Heart right ventricle (tissue), 16 donors: Measurements from ENCODE around the gene TBC1D8. TPM values are rescaled to one million over a fixed set of nuclear protein-coding genes. Genes with fewer than 3 reads are reported as not detected.

ENCODE experiments used
- ATAC-seq, 8 donors: fragments of 200-7000 bp; cut with Tn5 transposase; one replicate each; pipeline ENCODE4 v1.9.1; 2020; ENCODE audit warnings: mild to moderate bottlenecking in 8 of 8, moderate library complexity in 8 of 8, moderate number of reproducible peaks in 1 of 8
- DNase-seq, 2 donors: peaks; one replicate each; pipeline ENCODE4 v3.0.0-alpha.2; 2020
- H3K27ac ChIP-seq, 10 donors: fragments of 200-600 bp; sonication (generic) in 2 of 10; one replicate each; pipeline versions ENCODE4 v1.5.0 to v1.8.0; 2020 to 2022; ENCODE audit warnings: mild to moderate bottlenecking in 3 of 10
- H3K27me3 ChIP-seq, 7 donors: fragments of 200-600 bp; one replicate each; pipeline ENCODE4 v1.8.0; 2021 to 2022; ENCODE audit warnings: mild to moderate bottlenecking in 2 of 7
- H3K36me3 ChIP-seq, 9 donors: fragments of 200-600 bp; sonication (generic) in 1 of 9; one replicate each; pipeline versions ENCODE4 v1.5.0 to v1.8.0; 2020 to 2022; ENCODE audit warnings: mild to moderate bottlenecking in 2 of 9
- H3K4me1 ChIP-seq, 9 donors: fragments of 200-600 bp; sonication (generic) in 1 of 9; one replicate each; pipeline versions ENCODE4 v1.5.0 to v1.8.0; 2020 to 2022; ENCODE audit warnings: mild to moderate bottlenecking in 4 of 9
- H3K4me3 ChIP-seq, 10 donors: fragments of 200-600 bp; sonication (generic) in 2 of 10; one replicate each; pipeline versions ENCODE4 v1.5.0 to v1.8.0; 2020 to 2022; ENCODE audit warnings: mild to moderate bottlenecking in 7 of 10, moderate library complexity in 2 of 10
- H3K9me3 ChIP-seq, 11 donors: fragments of 200-600 bp in 10 of 11; sonication (generic) in 2 of 11; one replicate each; pipeline versions ENCODE4 v1.5.0 to v1.8.0; 2013 to 2022; ENCODE audit warnings: mild to moderate bottlenecking in 2 of 11, control low read depth in 1 of 11, moderate library complexity in 1 of 11
- CTCF ChIP-seq, 9 donors: fragments of 200-600 bp; sonication (generic) in 2 of 9; IDR thresholded peaks; one replicate each; pipeline versions ENCODE4 v1.5.0 to v1.8.0; 2021 to 2022; ENCODE audit warnings: antibody characterized with exemption in 9 of 9, mild to moderate bottlenecking in 5 of 9, moderate library complexity in 1 of 9
- WGBS, 2 donors: extraction: QIAGEN DNeasy Blood & Tissue Kit; methylation state at CpG; one replicate each; pipeline ENCODE4 v1.1.7; 2013; ENCODE audit warnings: inconsistent platforms in 1 of 2; 5-methylcytosine and 5-hydroxymethylcytosine counted together
- intact Hi-C, 10 donors: fragments of 100-400 bp; cut with DNase I; formaldehyde crosslinking; loops; one replicate each; pipeline versions ENCODE4 v1.11.1 to v1.14.2; 2022
- polyA plus RNA-seq, 2 donors: library from polyadenylated mRNA; stranded (reverse); fragments of 200-250 nt; gene quantifications; one replicate each; pipeline ENCODE4 v1.2.3, GENCODE V29; 2013
- total RNA-seq, 10 donors: library from RNA; stranded (reverse); fragmentation: NEBNext Ultra II Directional in 3 of 10; extraction: Animal tissue kit (Norgen Biotek cat#: 25700) in 3 of 10; gene quantifications; one replicate each; pipeline versions ENCODE4 v1.2.1 to v1.2.4, GENCODE V29; 2021 to 2023
- donor health status: Arrhythmogenic right ventricular cardiomyopathy.
- donor health status: ischemic (EF 13 %, LVEDD 7.1; RV severe dilation, severe dysfunction).
- donor health status: healthy with polysubstance abuse.
- donor health status: DM: no; HTN: yes; CAD: no.
- donor health status: DM: no; HTN: no; CAD: no.
- donor health status: ischemic (EF 25% LVEDD 6.9; RV normal size, moderate dysfunction).
- donor health status: ischemic (EF 25% LVEDD 5.7; RV mildly dilated, moderate dysfunction).
- donor health status: healthy.
- donor health status: DM: yes; HTN: yes; CAD: no.
- donor health status: Ischemic cardiomyopathy.
- donor health status: ischemic (EF 35%, LVEDD 5.7; RV mildly dilated, moderate dysfunction).
- donor health status: nonischemic (EF 11% LVEDD 7.7; RV severe dilation, severe dysfunction).
- donor health status: DM: yes; HTN: yes; CAD: no.
- donor health status: PGD.
- donor health status: ischemic (EF 29% LVEDD 5.4; RV normal size, mild dysfunction).
- donor health status: nonischemic (EF 23%, LVEDD 6.1; RV moderate dilation, normal function).

Gene TBC1D8
- total and polyA plus RNA-seq, 12 donors: 24.0 to 69.5 (median 55.5) TPM

- 74 to 79% methylated on average over 5 of the region's 5 CpGs for WGBS, 2 donors
- no peak for DNase-seq
- Histone ChIP-seq H3K4me3 (no peak overlapping the region), H3K27ac (peak overlapping the region; percentile 57 to 89 (median 75)), H3K36me3 (no peaks in the 10 kb centered on the region), H3K27me3 (no peaks in the 10 kb centered on the region), H3K4me1 (peaks cover 25 to 84% (median 68%) of the 10 kb centered on the region in 9 donors), H3K9me3 (no peaks in the 10 kb centered on the region)
- intact Hi-C loops: no loop called here
- no peak for ATAC-seq
- TF ChIP-seq CTCF (IDR thresholded peaks at IDR 0.05): no peak
Measured at GRCh38 chr2:101123795-101124471, 27.2 kb downstream of the TBC1D8 start.

GRCh38 chr2:101121174-101121573 lies 30.0 kb downstream of the TBC1D8 start:
- 58 to 69% methylated on average over 7 of the region's 7 CpGs for WGBS, 2 donors
- DNase-seq (no peak), ATAC-seq (peak in 1 of 8 donors; percentile 22)
- Histone ChIP-seq H3K4me3 (no peak overlapping the region), H3K4me1 (peaks cover 15 to 86% (median 72%) of the 10 kb centered on the region in 9 donors), H3K36me3 (no peaks in the 10 kb centered on the region), H3K27me3 (no peaks in the 10 kb centered on the region), H3K9me3 (no peaks in the 10 kb centered on the region), H3K27ac (peak overlapping the region; percentile 50 to 93 (median 83))
- no peak for TF ChIP-seq CTCF (IDR thresholded peaks at IDR 0.05)
- intact Hi-C loops: no loop called here

- peak; percentile 57 to 79 for DNase-seq
- no peaks in the 10 kb centered on the region for H3K27me3 ChIP-seq
- 55 to 62% methylated on average over 11 of the region's 11 CpGs for WGBS, 2 donors
- ATAC-seq: peak; percentile 74 to 95 (median 89)
- intact Hi-C loops: no loop called here
- H3K4me3 ChIP-seq: no peak overlapping the region
- no peak for TF ChIP-seq CTCF (IDR thresholded peaks at IDR 0.05)
- H3K9me3 ChIP-seq: no peaks in the 10 kb centered on the region
- peak overlapping the region; percentile 50 to 93 (median 83) for H3K27ac ChIP-seq
- peaks cover 15 to 86% (median 65%) of the 10 kb centered on the region in 9 donors for H3K4me1 ChIP-seq
- H3K36me3 ChIP-seq: no peaks in the 10 kb centered on the region
Measured at GRCh38 chr2:101120124-101120996, 30.8 kb downstream of the TBC1D8 start.

GRCh38 chr2:101119431-101119830 lies 31.8 kb downstream of the TBC1D8 start:
- H3K4me3 ChIP-seq: no peak overlapping the region
- H3K36me3 ChIP-seq: no peaks in the 10 kb centered on the region
- intact Hi-C loops: no loop called here
- peak in 6 of 8 donors; percentile 33 to 67 (median 50) for ATAC-seq
- H3K4me1 ChIP-seq: peaks cover 14 to 86% (median 66%) of the 10 kb centered on the region in 9 donors
- H3K9me3 ChIP-seq: no peaks in the 10 kb centered on the region
- 16 to 31% methylated on average over 2 of the region's 2 CpGs for WGBS, 2 donors
- no peak for TF ChIP-seq CTCF (IDR thresholded peaks at IDR 0.05)
- H3K27me3 ChIP-seq: no peaks in the 10 kb centered on the region
- H3K27ac ChIP-seq: peak overlapping the region; percentile 50 to 93 (median 83)
- DNase-seq: peak; percentile 43 to 49
